ENCODE measurements around the gene ACOX3. TPM values are rescaled to one million over a fixed set of nuclear protein-coding genes. Genes with fewer than 3 reads are reported as not detected.

Gene ACOX3
- total RNA-seq, 1 donor from 2014 or later, result 23.8 TPM

DNA sequence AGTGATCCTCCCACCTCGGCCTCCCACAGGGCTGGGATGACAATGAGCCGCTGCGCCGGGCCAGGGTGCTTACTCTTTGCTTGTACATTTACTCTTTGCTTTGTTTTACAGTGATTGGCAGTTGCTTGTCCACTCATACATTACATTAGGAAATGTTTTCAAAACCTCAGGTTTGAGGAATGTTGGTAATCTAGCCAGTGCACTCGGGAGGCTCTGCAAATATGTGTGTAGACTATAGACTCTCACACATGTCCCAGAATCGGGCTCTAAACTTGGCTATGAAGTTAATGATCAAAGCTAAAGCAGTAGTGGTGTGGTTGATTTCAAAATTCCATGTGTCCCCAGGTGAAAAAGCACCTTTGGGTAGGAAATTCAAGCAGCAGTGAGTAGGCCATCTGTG lies 20.6 kb upstream of the ACOX3 start:
- peaks cover 3% of the 10 kb centered on the region for H3K4me1 Mint-ChIP-seq (ENCODE audit: low read depth, unreplicated experiment)
- TF ChIP-seq, protein P1, sequence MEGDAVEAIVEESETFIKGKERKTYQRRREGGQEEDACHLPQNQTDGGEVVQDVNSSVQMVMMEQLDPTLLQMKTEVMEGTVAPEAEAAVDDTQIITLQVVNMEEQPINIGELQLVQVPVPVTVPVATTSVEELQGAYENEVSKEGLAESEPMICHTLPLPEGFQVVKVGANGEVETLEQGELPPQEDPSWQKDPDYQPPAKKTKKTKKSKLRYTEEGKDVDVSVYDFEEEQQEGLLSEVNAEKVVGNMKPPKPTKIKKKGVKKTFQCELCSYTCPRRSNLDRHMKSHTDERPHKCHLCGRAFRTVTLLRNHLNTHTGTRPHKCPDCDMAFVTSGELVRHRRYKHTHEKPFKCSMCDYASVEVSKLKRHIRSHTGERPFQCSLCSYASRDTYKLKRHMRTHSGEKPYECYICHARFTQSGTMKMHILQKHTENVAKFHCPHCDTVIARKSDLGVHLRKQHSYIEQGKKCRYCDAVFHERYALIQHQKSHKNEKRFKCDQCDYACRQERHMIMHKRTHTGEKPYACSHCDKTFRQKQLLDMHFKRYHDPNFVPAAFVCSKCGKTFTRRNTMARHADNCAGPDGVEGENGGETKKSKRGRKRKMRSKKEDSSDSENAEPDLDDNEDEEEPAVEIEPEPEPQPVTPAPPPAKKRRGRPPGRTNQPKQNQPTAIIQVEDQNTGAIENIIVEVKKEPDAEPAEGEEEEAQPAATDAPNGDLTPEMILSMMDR (IDR thresholded peaks at IDR 0.05; ENCODE audit: partially characterized antibody, unreplicated experiment), result no peak

DNA sequence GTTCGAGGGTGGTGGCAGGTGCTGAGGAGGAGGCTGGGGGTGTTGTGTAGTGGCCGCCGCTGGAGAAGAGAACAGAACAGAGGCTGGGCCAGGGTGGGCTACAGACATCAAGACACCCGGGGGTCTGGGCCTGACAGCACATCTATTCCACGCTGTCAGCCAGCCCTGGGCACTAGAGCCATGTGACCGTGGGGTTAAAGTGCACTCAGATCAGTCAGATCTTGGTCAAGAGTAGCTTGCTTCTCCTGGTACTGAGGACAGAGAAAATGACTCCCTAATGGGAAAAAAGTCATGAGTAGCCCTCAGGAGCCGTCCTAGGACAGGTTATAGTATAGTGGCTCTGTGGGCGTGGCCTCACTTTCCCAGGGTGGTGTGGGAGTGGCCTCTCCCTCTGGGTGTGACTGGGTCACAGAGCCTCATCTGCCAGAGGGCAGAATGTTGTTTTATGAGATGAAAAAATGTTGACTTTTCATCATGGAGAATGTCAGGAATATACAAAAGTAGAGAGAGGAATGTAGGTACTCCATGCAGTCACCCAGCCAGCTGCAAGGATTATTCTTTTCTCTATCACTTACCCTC lies 19.4 kb upstream of the ACOX3 start:
- DNase-seq, result no peak
- TF ChIP-seq, protein P1 (IDR thresholded peaks at IDR 0.05; ENCODE audit: partially characterized antibody, unreplicated experiment), result no peak
- H3K27me3 Mint-ChIP-seq (ENCODE audit: unreplicated experiment), result no peaks in the 10 kb centered on the region
- peaks cover 3% of the 10 kb centered on the region for H3K4me1 Mint-ChIP-seq (ENCODE audit: low read depth, unreplicated experiment)
- H3K9me3 Mint-ChIP-seq (ENCODE audit: unreplicated experiment), result no peaks in the 10 kb centered on the region
- peak overlapping the region; percentile 24 for H3K27ac Mint-ChIP-seq (ENCODE audit: unreplicated experiment)
- no peak overlapping the region for H3K4me3 Mint-ChIP-seq (ENCODE audit: unreplicated experiment)
- no peaks in the 10 kb centered on the region for H3K36me3 Mint-ChIP-seq (ENCODE audit: unreplicated experiment)

More for the DNA sequence above, 20.6 kb upstream of the ACOX3 start:
- H3K27me3 Mint-ChIP-seq (ENCODE audit: unreplicated experiment), result peaks cover 2% of the 10 kb centered on the region
- no peak overlapping the region for H3K27ac Mint-ChIP-seq (ENCODE audit: unreplicated experiment)
- H3K36me3 Mint-ChIP-seq (ENCODE audit: unreplicated experiment), result no peaks in the 10 kb centered on the region
- no peak for DNase-seq
- H3K4me3 Mint-ChIP-seq (ENCODE audit: unreplicated experiment), result no peak overlapping the region
- no peaks in the 10 kb centered on the region for H3K9me3 Mint-ChIP-seq (ENCODE audit: unreplicated experiment)

DNA sequence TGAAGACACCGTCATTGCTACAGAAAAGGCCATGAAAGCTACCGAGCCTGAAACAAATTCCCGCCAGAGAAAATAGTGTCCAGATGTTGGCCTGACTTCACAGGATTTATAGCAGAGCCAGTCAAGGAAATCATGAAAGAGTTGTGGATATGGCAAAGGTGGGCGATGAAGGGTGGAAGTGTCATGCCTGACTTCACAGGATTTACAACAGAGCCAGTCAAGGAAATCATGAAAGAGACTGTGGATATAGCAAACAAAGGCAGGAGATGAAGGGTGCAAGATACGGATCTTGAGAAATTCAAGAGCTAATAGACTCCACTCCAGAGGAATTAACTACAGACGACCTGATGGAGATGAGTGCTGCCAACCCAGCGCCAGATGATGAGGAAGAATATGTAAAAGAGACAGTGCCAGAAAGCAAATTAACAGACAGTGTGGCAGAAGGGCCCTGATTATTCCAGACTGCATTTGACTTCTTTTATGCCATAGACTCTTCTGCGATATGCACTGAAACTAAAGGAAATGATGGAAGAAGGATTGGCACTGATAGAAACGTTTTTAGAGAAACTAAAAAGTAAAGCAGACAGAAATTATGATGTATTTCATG lies 17.2 kb upstream of the ACOX3 start:
- no peak for DNase-seq
- no peak overlapping the region for H3K27ac Mint-ChIP-seq (ENCODE audit: unreplicated experiment)
- TF ChIP-seq, protein P1 (IDR thresholded peaks at IDR 0.05; ENCODE audit: partially characterized antibody, unreplicated experiment), result no peak

DNA sequence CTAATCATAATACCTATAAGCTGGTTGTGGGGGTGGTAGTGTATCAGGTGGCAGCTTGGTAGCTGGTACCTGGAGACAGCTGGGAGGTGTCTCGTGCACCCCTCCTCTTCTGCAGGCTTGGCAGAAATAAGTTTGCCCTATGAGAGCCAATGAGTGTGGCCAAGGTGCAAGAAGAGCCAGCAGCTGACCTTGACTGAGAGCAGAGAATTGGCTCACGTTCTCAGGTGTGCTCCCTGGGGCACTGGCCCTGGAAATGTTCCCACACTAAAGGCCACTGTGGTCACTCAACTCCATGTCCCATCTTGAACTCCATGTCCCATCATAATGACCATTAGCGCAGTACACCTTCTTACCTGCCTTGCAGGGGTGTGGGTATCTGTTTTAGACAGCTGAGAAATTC lies 13.4 kb upstream of the ACOX3 start:
- no peaks in the 10 kb centered on the region for H3K27me3 Mint-ChIP-seq (ENCODE audit: unreplicated experiment)
- TF ChIP-seq, protein P1 (IDR thresholded peaks at IDR 0.05; ENCODE audit: partially characterized antibody, unreplicated experiment), result no peak
- H3K27ac Mint-ChIP-seq (ENCODE audit: unreplicated experiment), result no peak overlapping the region
- H3K9me3 Mint-ChIP-seq (ENCODE audit: unreplicated experiment), result no peaks in the 10 kb centered on the region
- H3K4me3 Mint-ChIP-seq (ENCODE audit: unreplicated experiment), result no peak overlapping the region
- DNase-seq, result no peak
- no peaks in the 10 kb centered on the region for H3K4me1 Mint-ChIP-seq (ENCODE audit: low read depth, unreplicated experiment)
- H3K36me3 Mint-ChIP-seq (ENCODE audit: unreplicated experiment), result no peaks in the 10 kb centered on the region

More for the DNA sequence above, 17.2 kb upstream of the ACOX3 start:
- Mint-ChIP-seq H3K4me3 (ENCODE audit: unreplicated experiment) (no peak overlapping the region), H3K9me3 (ENCODE audit: unreplicated experiment) (no peaks in the 10 kb centered on the region), H3K36me3 (ENCODE audit: unreplicated experiment) (no peaks in the 10 kb centered on the region), H3K4me1 (ENCODE audit: low read depth, unreplicated experiment) (peaks cover 3% of the 10 kb centered on the region), H3K27me3 (ENCODE audit: unreplicated experiment) (no peaks in the 10 kb centered on the region)

DNA sequence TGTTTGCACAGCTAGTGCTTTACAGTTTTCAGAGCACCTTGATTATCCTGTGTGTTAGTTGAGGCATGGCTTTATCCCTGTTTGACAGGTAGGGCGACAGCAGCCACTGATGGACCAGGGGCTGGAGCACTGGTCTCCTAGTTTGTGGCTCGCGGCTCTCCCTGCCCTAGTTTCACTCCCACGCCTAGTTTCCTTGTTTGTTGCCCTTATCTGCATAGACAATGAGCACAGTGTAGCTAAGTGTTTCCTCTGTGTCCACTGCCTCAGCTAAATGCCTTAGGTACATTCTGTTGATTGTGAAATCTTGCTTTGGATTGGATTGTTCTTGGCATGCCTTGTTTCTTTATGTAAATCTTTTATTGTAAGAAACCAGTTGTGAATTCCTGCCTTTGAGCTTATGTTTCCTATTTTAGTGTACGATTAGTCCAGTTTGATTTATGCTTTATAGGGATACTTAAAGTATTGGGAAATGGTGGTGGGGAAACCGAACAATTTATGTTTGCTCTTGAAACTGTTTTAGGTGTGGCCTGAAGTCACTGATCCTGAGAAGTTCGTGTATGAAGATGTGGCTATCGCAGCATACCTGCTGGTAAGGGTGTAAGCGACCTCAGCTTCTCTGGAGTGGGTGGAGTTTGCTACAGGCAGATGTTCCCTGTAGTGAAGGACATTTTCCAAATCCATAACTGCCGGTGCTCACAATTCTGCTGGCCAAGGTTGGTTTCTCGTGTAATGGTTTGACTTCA lies 11.1 kb upstream of the ACOX3 start:
- Mint-ChIP-seq H3K9me3 (ENCODE audit: unreplicated experiment) (peaks cover 2% of the 10 kb centered on the region), H3K4me1 (ENCODE audit: low read depth, unreplicated experiment) (no peaks in the 10 kb centered on the region), H3K36me3 (ENCODE audit: unreplicated experiment) (no peaks in the 10 kb centered on the region), H3K27me3 (ENCODE audit: unreplicated experiment) (peaks cover 6% of the 10 kb centered on the region), H3K27ac (ENCODE audit: unreplicated experiment) (no peak overlapping the region), H3K4me3 (ENCODE audit: unreplicated experiment) (no peak overlapping the region)
- TF ChIP-seq, protein P1 (IDR thresholded peaks at IDR 0.05; ENCODE audit: partially characterized antibody, unreplicated experiment), result no peak
- no peak for DNase-seq

Measured in glutamatergic neuron (in vitro differentiated cells).